Forelimb muscle (tissue), 1 donor: ENCODE results near the gene PLXNC1. TPM values are rescaled to one million over a fixed set of nuclear protein-coding genes. Genes with fewer than 3 reads are reported as not detected.

ENCODE experiments used
- DNase-seq: peaks from one replicate; pipeline ENCODE4 v3.0.0-alpha.2; 2013; ENCODE audit warnings: low read depth
- polyA plus RNA-seq: library from polyadenylated mRNA; unstranded; fragments of 120-200 nt; gene quantifications from one replicate; pipeline ENCODE4 v1.2.1, GENCODE V29; 2013; ENCODE audit not compliant: insufficient read length

PLXNC1 gene
- polyA plus RNA-seq, 1 donor: 16.7 TPM

- no peak for DNase-seq
These were observed 9.6 kb downstream of the PLXNC1 start for GRCh38 chr12:94157981-94158411.

- DNase-seq: no peak
These were observed 10.3 kb downstream of the PLXNC1 start for GRCh38 chr12:94158666-94159065.

GRCh38 chr12:94162108-94162507, 13.7 kb downstream of the PLXNC1 start:
- no peak for DNase-seq

- no peak for DNase-seq
These were observed 15.5 kb downstream of the PLXNC1 start for GRCh38 chr12:94163850-94164249.

- no peak for DNase-seq
These were observed 16.8 kb downstream of the PLXNC1 start for GRCh38 chr12:94165138-94165537.

- DNase-seq: no peak
These were observed 17.4 kb downstream of the PLXNC1 start for GRCh38 chr12:94165670-94166364.

GRCh38 chr12:94167071-94167755, 18.8 kb downstream of the PLXNC1 start:
- no peak for DNase-seq

- DNase-seq: no peak
These were observed 19.5 kb downstream of the PLXNC1 start for GRCh38 chr12:94167756-94168416.

GRCh38 chr12:94169495-94169894, 21.1 kb downstream of the PLXNC1 start:
- no peak for DNase-seq

- no peak for DNase-seq
These were observed 21.8 kb downstream of the PLXNC1 start for GRCh38 chr12:94169966-94170689.

GRCh38 chr12:94170690-94171594, 22.6 kb downstream of the PLXNC1 start:
- no peak for DNase-seq

GRCh38 chr12:94171595-94171930, 23.2 kb downstream of the PLXNC1 start:
- no peak for DNase-seq

- no peak for DNase-seq
These were observed 23.7 kb downstream of the PLXNC1 start for GRCh38 chr12:94172031-94172430.

- DNase-seq: no peak
These were observed 24.6 kb downstream of the PLXNC1 start for GRCh38 chr12:94172973-94173372.

- no peak for DNase-seq
These were observed 25.4 kb downstream of the PLXNC1 start for GRCh38 chr12:94173660-94174265.

- DNase-seq: no peak
These were observed 26.2 kb downstream of the PLXNC1 start for GRCh38 chr12:94174576-94174975.

- no peak for DNase-seq
These were observed 27.6 kb downstream of the PLXNC1 start for GRCh38 chr12:94175763-94176668.

- no peak for DNase-seq
These were observed 29.7 kb downstream of the PLXNC1 start for GRCh38 chr12:94178054-94178453.

- no peak for DNase-seq
These were observed 30.5 kb downstream of the PLXNC1 start for GRCh38 chr12:94178882-94179281.

- no peak for DNase-seq
These were observed 31.3 kb downstream of the PLXNC1 start for GRCh38 chr12:94179723-94180122.
